Ishikawa (cell line): ENCODE measurements around the gene ADGRD2.

Source experiments
- CEBPB ChIP-seq: IDR thresholded peaks from 2 replicates; pipeline ENCODE4 v1.6.1; 2012
- EP300 ChIP-seq: IDR thresholded peaks from 2 replicates; pipeline ENCODE4 v1.6.1; 2012; ENCODE audit warnings: borderline replicate concordance
- FOXM1 ChIP-seq: IDR thresholded peaks from 2 replicates; pipeline ENCODE4 v1.6.1; 2012; ENCODE audit warnings: low read depth, borderline replicate concordance
- TAF1 ChIP-seq: IDR thresholded peaks from 2 replicates; pipeline ENCODE4 v1.6.1; 2012; ENCODE audit warnings: low read depth, mild to moderate bottlenecking
- YY1 ChIP-seq: IDR thresholded peaks from 2 replicates; pipeline ENCODE4 v1.6.1; 2012; ENCODE audit warnings: low read depth
- TF ChIP-seq, protein P1 (sequence below): IDR thresholded peaks from 2 replicates; pipeline ENCODE4 v1.6.1; 2012

GRCh38 chr9:124522121-124523098 lies 72.2 kb downstream of the ADGRD2 start:
- TF ChIP-seq, protein P1, sequence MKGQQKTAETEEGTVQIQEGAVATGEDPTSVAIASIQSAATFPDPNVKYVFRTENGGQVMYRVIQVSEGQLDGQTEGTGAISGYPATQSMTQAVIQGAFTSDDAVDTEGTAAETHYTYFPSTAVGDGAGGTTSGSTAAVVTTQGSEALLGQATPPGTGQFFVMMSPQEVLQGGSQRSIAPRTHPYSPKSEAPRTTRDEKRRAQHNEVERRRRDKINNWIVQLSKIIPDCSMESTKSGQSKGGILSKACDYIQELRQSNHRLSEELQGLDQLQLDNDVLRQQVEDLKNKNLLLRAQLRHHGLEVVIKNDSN = no peak
- TF ChIP-seq EP300 (no peak), CEBPB (no peak), YY1 (no peak), FOXM1 (no peak), TAF1 (no peak)
